HL-60 (cell line): ENCODE results near the gene MACROD2.

Experiments used
- GABPA ChIP-seq: IDR thresholded peaks from 2 replicates; pipeline ENCODE4 v1.6.1; 2012; ENCODE audit warnings: low read depth
- POLR2AphosphoS5 ChIP-seq: IDR thresholded peaks from 2 replicates; pipeline ENCODE4 v1.6.1; 2012; ENCODE audit warnings: low read depth
- SPI1 ChIP-seq: IDR thresholded peaks from 2 replicates; pipeline ENCODE4 v1.6.1; 2012; ENCODE audit warnings: low read depth, mild to moderate bottlenecking, borderline replicate concordance
- TF ChIP-seq, protein P1 (sequence below): IDR thresholded peaks from 2 replicates; pipeline ENCODE4 v1.6.1; 2012; ENCODE audit warnings: low read depth; ENCODE audit not compliant: insufficient replicate concordance
- TF ChIP-seq, protein P2 (sequence below): IDR thresholded peaks from one replicate; pipeline ENCODE4 v1.5.1; 2011; ENCODE audit warnings: low read length, control low read depth, inconsistent platforms; ENCODE audit not compliant: insufficient read depth

DNA sequence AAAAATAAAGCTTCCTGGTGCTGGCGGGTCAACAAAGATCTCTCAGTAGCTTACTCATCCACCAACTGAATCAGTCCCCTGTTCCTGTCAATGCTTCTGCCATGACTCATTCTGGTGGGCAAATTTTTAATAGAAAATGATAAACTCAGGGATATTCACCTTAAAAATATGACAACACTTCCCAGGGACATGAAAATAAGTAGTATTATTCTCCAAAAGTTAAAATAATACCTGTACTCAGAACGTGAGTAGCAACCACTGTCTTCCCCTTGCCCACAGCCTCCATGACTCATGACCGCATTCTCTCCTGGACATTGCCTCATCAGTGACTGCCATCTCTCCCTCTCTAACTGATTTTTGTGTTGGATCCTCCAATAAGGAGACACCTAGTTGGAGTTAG is 2025.7 kb downstream of the MACROD2 start:
- TF ChIP-seq, protein P1, sequence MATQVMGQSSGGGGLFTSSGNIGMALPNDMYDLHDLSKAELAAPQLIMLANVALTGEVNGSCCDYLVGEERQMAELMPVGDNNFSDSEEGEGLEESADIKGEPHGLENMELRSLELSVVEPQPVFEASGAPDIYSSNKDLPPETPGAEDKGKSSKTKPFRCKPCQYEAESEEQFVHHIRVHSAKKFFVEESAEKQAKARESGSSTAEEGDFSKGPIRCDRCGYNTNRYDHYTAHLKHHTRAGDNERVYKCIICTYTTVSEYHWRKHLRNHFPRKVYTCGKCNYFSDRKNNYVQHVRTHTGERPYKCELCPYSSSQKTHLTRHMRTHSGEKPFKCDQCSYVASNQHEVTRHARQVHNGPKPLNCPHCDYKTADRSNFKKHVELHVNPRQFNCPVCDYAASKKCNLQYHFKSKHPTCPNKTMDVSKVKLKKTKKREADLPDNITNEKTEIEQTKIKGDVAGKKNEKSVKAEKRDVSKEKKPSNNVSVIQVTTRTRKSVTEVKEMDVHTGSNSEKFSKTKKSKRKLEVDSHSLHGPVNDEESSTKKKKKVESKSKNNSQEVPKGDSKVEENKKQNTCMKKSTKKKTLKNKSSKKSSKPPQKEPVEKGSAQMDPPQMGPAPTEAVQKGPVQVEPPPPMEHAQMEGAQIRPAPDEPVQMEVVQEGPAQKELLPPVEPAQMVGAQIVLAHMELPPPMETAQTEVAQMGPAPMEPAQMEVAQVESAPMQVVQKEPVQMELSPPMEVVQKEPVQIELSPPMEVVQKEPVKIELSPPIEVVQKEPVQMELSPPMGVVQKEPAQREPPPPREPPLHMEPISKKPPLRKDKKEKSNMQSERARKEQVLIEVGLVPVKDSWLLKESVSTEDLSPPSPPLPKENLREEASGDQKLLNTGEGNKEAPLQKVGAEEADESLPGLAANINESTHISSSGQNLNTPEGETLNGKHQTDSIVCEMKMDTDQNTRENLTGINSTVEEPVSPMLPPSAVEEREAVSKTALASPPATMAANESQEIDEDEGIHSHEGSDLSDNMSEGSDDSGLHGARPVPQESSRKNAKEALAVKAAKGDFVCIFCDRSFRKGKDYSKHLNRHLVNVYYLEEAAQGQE = no peak
- TF ChIP-seq, protein P2, sequence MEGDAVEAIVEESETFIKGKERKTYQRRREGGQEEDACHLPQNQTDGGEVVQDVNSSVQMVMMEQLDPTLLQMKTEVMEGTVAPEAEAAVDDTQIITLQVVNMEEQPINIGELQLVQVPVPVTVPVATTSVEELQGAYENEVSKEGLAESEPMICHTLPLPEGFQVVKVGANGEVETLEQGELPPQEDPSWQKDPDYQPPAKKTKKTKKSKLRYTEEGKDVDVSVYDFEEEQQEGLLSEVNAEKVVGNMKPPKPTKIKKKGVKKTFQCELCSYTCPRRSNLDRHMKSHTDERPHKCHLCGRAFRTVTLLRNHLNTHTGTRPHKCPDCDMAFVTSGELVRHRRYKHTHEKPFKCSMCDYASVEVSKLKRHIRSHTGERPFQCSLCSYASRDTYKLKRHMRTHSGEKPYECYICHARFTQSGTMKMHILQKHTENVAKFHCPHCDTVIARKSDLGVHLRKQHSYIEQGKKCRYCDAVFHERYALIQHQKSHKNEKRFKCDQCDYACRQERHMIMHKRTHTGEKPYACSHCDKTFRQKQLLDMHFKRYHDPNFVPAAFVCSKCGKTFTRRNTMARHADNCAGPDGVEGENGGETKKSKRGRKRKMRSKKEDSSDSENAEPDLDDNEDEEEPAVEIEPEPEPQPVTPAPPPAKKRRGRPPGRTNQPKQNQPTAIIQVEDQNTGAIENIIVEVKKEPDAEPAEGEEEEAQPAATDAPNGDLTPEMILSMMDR = no peak
- TF ChIP-seq POLR2AphosphoS5 (no peak), SPI1 (no peak), GABPA (no peak)
